ENCODE data around the gene VPS52.
A peak's percentile ranks its signal among the peaks of the same experiment; 100 is the strongest.
"Not testable (repeated sequence)": the region's sequence is repeated elsewhere in the genome, so short reads cannot be mapped to it uniquely, and the experiment has no call there.

Gene VPS52

DNA sequence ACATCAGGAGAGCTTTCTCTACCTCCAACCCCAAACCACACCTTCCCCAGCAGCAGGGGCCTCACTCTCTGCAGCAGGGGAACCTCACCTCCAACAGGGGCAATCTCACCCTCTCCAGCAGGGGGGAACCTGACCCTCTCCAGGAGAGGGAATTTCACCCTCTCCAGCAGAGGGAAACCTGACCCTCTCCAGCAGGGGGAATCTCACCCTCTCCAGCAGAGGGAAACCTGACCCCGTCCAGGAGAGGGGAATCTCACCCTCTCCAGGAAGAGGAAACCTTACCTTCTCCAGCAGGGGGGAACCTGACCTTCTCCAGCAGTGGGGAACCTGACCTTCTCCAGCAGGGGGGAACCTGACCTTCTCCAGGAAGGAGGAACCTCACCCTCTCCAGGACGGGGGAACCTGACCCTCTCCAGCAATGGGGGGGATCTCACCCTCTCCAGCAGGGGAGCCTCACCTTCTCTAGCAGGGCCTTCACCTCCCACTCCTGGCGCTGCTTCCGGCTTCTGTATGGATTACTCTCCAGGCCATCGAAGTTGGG, 8.4 kb upstream of the VPS52 start:
- Histone ChIP-seq H3K27me3 (replicated peaks; ENCODE audit: control insufficient read depth, insufficient read depth, low read length, poor library complexity, severe bottlenecking) (no peaks in the 10 kb centered on the region), H3K36me3 (ENCODE audit: control insufficient read depth, insufficient read depth, low read length) (peaks cover 48% of the 10 kb centered on the region), H3K4me1 (ENCODE audit: control insufficient read depth, insufficient read depth, low read length, poor library complexity, severe bottlenecking) (peaks cover 32% of the 10 kb centered on the region), H3K4me3 (ENCODE audit: insufficient read depth, low read depth, low read length, poor library complexity, severe bottlenecking) (no peak overlapping the region), H3K27ac (ENCODE audit: insufficient read depth, low read length, poor library complexity, severe bottlenecking) (no peak overlapping the region), H3K9me3 (ENCODE audit: control insufficient read depth, low read length) (no peaks in the 10 kb centered on the region)
- DNase-seq, result no peak

DNA sequence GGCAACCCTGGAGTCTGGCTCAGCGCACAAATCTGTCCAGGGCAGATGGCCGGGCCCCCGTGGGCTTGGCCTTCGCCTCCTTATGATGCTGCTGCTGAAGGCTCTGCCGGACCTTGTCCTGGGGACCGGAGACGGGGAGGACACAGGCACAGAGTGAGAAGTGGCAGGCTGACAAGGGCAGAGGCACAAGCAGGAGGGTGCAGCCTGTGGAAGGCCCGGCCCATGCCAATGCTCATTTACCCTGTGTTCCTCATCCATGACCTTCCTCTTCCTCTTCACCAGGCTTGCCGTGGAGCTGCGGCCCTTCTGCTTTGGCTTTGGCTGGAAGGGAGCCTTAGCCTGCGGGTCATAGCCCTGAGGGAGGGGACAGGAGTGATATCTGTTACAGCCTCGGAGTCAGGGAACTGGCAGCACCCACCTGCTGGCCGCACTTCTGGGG, 7.6 kb upstream of the VPS52 start:
- peaks cover 38% of the 10 kb centered on the region for H3K4me1 ChIP-seq (ENCODE audit: control insufficient read depth, insufficient read depth, low read length, poor library complexity, severe bottlenecking)
- H3K9me3 ChIP-seq (ENCODE audit: control insufficient read depth, low read length), result no peaks in the 10 kb centered on the region
- H3K4me3 ChIP-seq (ENCODE audit: insufficient read depth, low read depth, low read length, poor library complexity, severe bottlenecking), result no peak overlapping the region
- H3K27ac ChIP-seq (ENCODE audit: insufficient read depth, low read length, poor library complexity, severe bottlenecking), result peak overlapping the region; percentile 13
- peaks cover 46% of the 10 kb centered on the region for H3K36me3 ChIP-seq (ENCODE audit: control insufficient read depth, insufficient read depth, low read length)
- no peak for DNase-seq
- no peaks in the 10 kb centered on the region for H3K27me3 ChIP-seq (replicated peaks; ENCODE audit: control insufficient read depth, insufficient read depth, low read length, poor library complexity, severe bottlenecking)

DNA sequence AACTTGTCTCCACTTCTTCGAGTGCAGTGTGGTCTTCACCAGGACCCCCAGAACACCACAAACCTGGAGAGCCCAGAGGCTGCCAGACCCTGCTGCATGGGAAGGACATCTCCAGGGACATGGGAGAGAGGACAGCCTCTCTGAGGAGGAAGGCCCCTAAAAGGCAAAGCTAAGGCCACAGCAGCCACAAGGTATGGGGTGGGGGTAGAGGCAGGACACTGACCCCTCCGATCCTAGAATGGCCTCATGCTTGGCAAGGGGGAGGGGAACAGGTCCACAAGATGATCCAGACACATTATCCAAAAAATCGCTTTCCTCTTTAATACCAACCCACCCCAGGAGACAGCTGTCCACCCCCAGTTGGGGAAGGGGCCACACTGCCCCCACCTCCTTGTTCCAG, 7.1 kb upstream of the VPS52 start:
- H3K4me1 ChIP-seq (ENCODE audit: control insufficient read depth, insufficient read depth, low read length, poor library complexity, severe bottlenecking), result peaks cover 43% of the 10 kb centered on the region
- no peaks in the 10 kb centered on the region for H3K27me3 ChIP-seq (replicated peaks; ENCODE audit: control insufficient read depth, insufficient read depth, low read length, poor library complexity, severe bottlenecking)
- no peak overlapping the region for H3K4me3 ChIP-seq (ENCODE audit: insufficient read depth, low read depth, low read length, poor library complexity, severe bottlenecking)
- no peak for DNase-seq
- H3K36me3 ChIP-seq (ENCODE audit: control insufficient read depth, insufficient read depth, low read length), result peaks cover 42% of the 10 kb centered on the region
- no peaks in the 10 kb centered on the region for H3K9me3 ChIP-seq (ENCODE audit: control insufficient read depth, low read length)
- peak overlapping the region; percentile 13 for H3K27ac ChIP-seq (ENCODE audit: insufficient read depth, low read length, poor library complexity, severe bottlenecking)

- Histone ChIP-seq H3K4me3 (ENCODE audit: insufficient read depth, low read depth, low read length, poor library complexity, severe bottlenecking) (no peak overlapping the region), H3K36me3 (ENCODE audit: control insufficient read depth, insufficient read depth, low read length) (peaks cover 38% of the 10 kb centered on the region), H3K27me3 (replicated peaks; ENCODE audit: control insufficient read depth, insufficient read depth, low read length, poor library complexity, severe bottlenecking) (no peaks in the 10 kb centered on the region), H3K4me1 (ENCODE audit: control insufficient read depth, insufficient read depth, low read length, poor library complexity, severe bottlenecking) (peaks cover 47% of the 10 kb centered on the region), H3K27ac (ENCODE audit: insufficient read depth, low read length, poor library complexity, severe bottlenecking) (peak overlapping the region; percentile 85), H3K9me3 (ENCODE audit: control insufficient read depth, low read length) (no peaks in the 10 kb centered on the region)
- no peak for DNase-seq
These were observed 6.7 kb upstream of the VPS52 start for GRCh38 chr6:33278392-33278741.

GRCh38 chr6:33277663-33278391, 6.2 kb upstream of the VPS52 start:
- Histone ChIP-seq H3K27me3 (replicated peaks; ENCODE audit: control insufficient read depth, insufficient read depth, low read length, poor library complexity, severe bottlenecking) (no peaks in the 10 kb centered on the region), H3K9me3 (ENCODE audit: control insufficient read depth, low read length) (no peaks in the 10 kb centered on the region), H3K4me1 (ENCODE audit: control insufficient read depth, insufficient read depth, low read length, poor library complexity, severe bottlenecking) (peaks cover 52% of the 10 kb centered on the region), H3K4me3 (ENCODE audit: insufficient read depth, low read depth, low read length, poor library complexity, severe bottlenecking) (peak overlapping the region; percentile 81), H3K27ac (ENCODE audit: insufficient read depth, low read length, poor library complexity, severe bottlenecking) (peak overlapping the region; percentile 85), H3K36me3 (ENCODE audit: control insufficient read depth, insufficient read depth, low read length) (peaks cover 38% of the 10 kb centered on the region)
- DNase-seq, result peak in 1 of 3 donors; percentile 4

DNA sequence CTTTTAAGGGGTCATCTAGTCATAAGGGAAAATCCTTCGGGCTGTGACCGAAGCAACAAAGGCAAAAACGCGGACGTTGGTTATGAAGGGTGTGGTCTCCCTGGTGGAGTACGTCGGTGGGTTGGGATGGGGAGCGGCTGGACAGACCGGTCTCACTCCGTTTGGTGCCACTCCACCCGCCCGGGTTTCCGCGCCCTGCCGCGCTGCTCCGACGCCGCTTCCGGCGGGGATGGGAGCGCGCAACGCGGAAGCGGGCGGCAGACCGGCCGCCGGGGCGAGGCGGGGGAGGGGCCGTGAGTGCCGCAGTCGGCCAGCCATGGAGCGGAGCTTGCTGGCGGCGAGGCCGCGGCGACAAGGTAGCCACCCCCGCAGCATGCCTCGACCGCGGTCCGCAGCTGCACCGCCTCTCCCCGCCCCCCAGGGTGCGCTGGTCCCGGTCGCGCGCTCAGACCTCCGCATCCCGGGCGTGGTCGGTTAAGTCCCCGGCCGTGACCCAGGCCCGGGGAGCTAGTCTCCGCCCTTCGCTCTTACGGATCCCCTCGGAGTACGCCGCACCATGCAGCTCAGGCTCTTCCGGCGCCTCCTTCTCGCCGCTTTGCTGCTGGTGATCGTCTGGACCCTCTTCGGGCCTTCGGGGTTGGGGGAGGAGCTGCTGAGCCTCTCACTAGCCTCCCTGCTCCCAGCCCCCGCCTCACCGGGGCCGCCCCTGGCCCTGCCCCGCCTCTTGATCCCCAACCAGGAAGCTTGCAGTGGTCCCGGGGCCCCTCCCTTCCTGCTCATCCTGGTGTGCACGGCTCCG, 5.4 kb upstream of the VPS52 start, which contains the start of gene B3GALT4:
Gene B3GALT4 (plus strand): TSS at position 260 of the 799 bp plus-strand sequence. CDS start 297 bp downstream, at position 557.
- H3K4me3 ChIP-seq (ENCODE audit: insufficient read depth, low read depth, low read length, poor library complexity, severe bottlenecking), result peak within 1 kb of the TSS; percentile 81
- peak; percentile 58 to 63 (median 61) for DNase-seq
- H3K36me3 ChIP-seq (ENCODE audit: control insufficient read depth, insufficient read depth, low read length), result peaks cover 38% of the 10 kb centered on the region
- H3K27me3 ChIP-seq (replicated peaks; ENCODE audit: control insufficient read depth, insufficient read depth, low read length, poor library complexity, severe bottlenecking), result no peaks in the 10 kb centered on the region
- H3K27ac ChIP-seq (ENCODE audit: insufficient read depth, low read length, poor library complexity, severe bottlenecking), result peak within 1 kb of the TSS; percentile 85
- H3K4me1 ChIP-seq (ENCODE audit: control insufficient read depth, insufficient read depth, low read length, poor library complexity, severe bottlenecking), result peaks cover 57% of the 10 kb centered on the region
- H3K9me3 ChIP-seq (ENCODE audit: control insufficient read depth, low read length), result no peaks in the 10 kb centered on the region

DNA sequence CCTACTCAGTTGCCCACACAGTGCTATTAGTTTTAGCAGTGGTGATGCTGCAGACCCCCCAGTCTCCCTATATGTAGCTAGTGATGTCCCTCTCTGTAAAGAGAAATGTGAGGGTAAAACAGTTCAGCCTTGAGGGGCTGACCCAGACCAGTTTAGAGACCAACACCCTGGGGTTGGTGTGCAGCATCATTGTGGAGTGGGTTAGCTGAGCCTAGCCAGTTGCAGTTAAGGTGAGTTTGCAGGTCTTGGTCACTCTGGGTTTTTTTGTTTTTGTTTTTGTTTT, 4.8 kb upstream of the VPS52 start:
- no peaks in the 10 kb centered on the region for H3K27me3 ChIP-seq (replicated peaks; ENCODE audit: control insufficient read depth, insufficient read depth, low read length, poor library complexity, severe bottlenecking)
- H3K27ac ChIP-seq (ENCODE audit: insufficient read depth, low read length, poor library complexity, severe bottlenecking), result peak overlapping the region; percentile 85
- no peaks in the 10 kb centered on the region for H3K9me3 ChIP-seq (ENCODE audit: control insufficient read depth, low read length)
- H3K4me1 ChIP-seq (ENCODE audit: control insufficient read depth, insufficient read depth, low read length, poor library complexity, severe bottlenecking), result peaks cover 57% of the 10 kb centered on the region
- DNase-seq, result no peak
- peaks cover 38% of the 10 kb centered on the region for H3K36me3 ChIP-seq (ENCODE audit: control insufficient read depth, insufficient read depth, low read length)
- peak overlapping the region; percentile 81 for H3K4me3 ChIP-seq (ENCODE audit: insufficient read depth, low read depth, low read length, poor library complexity, severe bottlenecking)

DNA sequence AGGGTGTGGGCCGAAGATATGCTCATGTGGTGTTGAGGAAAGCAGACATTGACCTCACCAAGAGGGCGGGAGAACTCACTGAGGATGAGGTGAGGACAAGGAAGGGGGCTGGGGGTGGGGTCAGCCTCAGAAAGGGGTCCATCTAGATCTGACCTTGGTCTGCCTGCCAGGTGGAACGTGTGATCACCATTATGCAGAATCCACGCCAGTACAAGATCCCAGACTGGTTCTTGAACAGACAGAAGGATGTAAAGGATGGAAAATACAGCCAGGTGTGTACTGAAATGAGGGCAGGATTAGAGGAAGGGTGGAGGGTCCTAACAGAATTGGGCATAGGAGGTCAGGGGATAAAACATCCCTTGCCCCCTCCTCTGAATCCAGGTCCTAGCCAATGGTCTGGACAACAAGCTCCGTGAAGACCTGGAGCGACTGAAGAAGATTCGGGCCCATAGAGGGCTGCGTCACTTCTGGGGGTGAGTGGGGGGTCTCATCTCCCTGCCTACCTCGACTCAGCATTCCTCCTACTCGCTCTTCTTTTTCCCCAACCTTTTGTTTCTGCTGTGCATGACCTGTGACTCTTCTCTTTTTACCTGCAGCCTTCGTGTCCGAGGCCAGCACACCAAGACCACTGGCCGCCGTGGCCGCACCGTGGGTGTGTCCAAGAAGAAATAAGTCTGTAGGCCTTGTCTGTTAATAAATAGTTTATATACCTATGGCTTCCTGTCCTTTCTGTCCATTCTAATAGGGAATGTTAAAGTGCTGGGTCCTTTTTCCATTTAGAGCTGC, 4.3 kb upstream of the VPS52 start:
- not testable (repeated sequence) for H3K9me3 ChIP-seq (ENCODE audit: control insufficient read depth, low read length); H3K27me3 ChIP-seq (replicated peaks; ENCODE audit: control insufficient read depth, insufficient read depth, low read length, poor library complexity, severe bottlenecking); DNase-seq; H3K4me3 ChIP-seq (ENCODE audit: insufficient read depth, low read depth, low read length, poor library complexity, severe bottlenecking)
- Histone ChIP-seq H3K4me1 (ENCODE audit: control insufficient read depth, insufficient read depth, low read length, poor library complexity, severe bottlenecking) (peaks cover 58% of the 10 kb centered on the region), H3K36me3 (ENCODE audit: control insufficient read depth, insufficient read depth, low read length) (peaks cover 38% of the 10 kb centered on the region), H3K27ac (ENCODE audit: insufficient read depth, low read length, poor library complexity, severe bottlenecking) (peak overlapping the region; percentile 85)

DNA sequence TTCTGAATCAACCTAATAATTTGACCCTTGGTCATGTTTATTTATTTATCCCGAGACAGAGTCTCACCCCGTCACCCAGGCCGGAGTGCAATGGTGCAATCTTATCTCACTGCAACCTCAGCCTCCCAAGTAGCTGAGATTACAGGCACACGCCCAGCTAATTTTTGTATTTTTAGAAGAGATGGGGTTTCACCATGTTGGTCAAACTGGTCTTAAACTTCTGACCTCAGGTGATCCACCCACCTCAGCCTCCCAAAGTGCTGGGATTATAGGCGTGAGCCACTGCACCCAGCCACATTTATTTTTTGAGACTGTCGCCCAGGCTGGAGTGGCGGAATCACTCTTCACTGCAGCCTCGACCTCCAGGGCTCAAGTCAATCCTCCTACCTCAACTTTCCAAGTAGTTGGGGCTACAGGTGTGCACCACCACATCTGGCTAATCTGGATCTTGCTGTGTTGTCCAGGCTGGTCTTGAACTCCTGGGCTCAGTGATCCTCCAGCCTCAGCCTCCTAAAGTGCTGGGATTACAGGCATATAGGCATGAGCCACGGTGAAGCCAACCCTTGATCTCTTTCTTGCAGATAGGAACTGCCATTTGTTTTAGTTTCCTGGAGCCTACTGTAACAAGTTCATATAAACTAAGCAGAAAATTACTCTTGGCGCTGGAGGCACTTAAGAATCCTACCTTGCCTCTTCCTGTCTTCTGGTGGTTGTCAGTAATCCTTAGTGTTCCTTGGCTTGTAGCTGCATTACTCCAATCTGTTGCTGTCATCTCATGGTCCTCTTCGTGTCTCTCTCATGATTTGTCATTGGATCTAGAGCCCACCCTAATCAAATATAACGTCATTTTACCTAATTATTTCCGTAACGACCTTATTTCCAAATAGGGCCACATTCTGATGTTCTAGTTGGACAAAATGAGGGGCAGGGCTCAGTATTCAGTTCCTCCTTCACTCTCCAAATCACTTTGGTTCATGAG, 2.5 kb upstream of the VPS52 start:
- no peak for DNase-seq
- H3K36me3 ChIP-seq (ENCODE audit: control insufficient read depth, insufficient read depth, low read length), result peaks cover 22% of the 10 kb centered on the region
- H3K27me3 ChIP-seq (replicated peaks; ENCODE audit: control insufficient read depth, insufficient read depth, low read length, poor library complexity, severe bottlenecking), result no peaks in the 10 kb centered on the region
- H3K27ac ChIP-seq (ENCODE audit: insufficient read depth, low read length, poor library complexity, severe bottlenecking), result peak overlapping the region; percentile 93
- H3K9me3 ChIP-seq (ENCODE audit: control insufficient read depth, low read length), result no peaks in the 10 kb centered on the region
- H3K4me3 ChIP-seq (ENCODE audit: insufficient read depth, low read depth, low read length, poor library complexity, severe bottlenecking), result no peak overlapping the region
- peaks cover 58% of the 10 kb centered on the region for H3K4me1 ChIP-seq (ENCODE audit: control insufficient read depth, insufficient read depth, low read length, poor library complexity, severe bottlenecking)

Measured in effector memory CD4-positive, alpha-beta T cell (primary cell).